T-helper 1 cell treated with Interleukin-12 subunit alpha and Interleukin-12 subunit beta and Interleukin-4 antibody, amounts not matched to agents 30 ng/mL and 1 ng/mL, for 36 hours (primary cell): ENCODE measurements around the gene SNAI3. TPM values are rescaled to one million over a fixed set of nuclear protein-coding genes. Genes with fewer than 3 reads are reported as not detected.

Experiments used
- intact Hi-C: fragments of 100-400 bp; cut with micrococcal nuclease; formaldehyde crosslinking; loops from one replicate; pipeline ENCODE4 v1.15.1; 2024
- total RNA-seq: library from RNA; stranded (reverse); gene quantifications from 2 replicates; pipeline ENCODE4 v1.2.3, GENCODE V29; 2022

SNAI3 gene
- total RNA-seq, 1 donor from 2014 or later, result 12.1 TPM

DNA sequence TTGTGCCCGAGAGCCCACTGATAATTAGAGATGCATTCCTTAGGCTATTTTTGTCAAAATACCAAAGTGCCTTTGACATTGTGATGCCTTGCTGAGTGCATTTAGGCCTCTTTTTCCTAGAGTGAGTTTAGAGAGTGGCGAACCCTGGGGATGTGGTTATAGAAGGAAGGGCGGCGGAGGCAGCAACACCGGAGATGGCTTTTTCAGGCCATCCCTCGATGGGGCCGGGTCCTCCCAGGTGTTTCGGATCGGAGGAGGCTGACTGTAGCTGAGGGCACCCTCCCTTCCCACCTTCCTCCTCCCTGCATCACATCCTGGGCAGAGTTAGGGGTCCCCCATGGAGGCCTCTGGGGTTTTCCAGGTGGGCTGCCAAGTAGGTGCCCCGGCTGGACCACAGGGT, 6.6 kb upstream of the SNAI3 start:
- intact Hi-C loops, result no loop called here

- intact Hi-C loops, result no loop called here
These were observed 5.7 kb upstream of the SNAI3 start for GRCh38 chr16:88691924-88692560.

DNA sequence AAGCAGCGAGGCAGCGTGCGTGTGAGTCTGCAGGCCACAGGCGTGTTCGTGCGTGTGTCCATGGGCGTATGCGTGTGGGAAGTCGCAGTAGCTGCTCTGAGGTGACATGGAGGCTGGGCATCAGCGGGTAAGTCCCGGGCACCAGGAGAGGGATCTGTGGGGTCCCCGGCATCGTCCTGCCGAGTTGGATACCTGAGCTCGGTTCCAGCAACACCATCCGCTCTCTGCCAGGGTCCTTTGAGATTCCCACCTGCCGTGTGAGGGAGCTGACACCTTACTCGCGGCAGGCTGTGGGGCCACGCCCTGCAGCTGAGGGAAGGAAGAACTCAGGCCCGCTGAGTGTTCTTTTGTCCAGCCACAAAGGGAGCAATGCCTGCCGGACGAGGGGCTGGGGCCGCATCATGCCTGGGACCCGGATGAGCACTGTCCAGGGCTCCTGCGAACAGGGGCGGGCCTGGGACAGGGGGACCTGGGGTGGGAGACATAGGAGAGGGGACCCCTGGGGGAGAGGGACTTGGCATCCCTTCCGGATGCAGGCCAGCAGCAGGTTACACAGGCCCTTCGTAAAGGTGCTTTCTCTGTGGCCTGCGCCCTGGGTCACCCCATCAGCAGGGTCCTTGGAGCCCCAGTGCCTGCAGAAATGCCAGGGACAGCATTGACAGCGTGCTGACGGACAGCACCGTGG, 5.0 kb upstream of the SNAI3 start:
- intact Hi-C loops, result no loop called here

GRCh38 chr16:88690341-88691128, 4.2 kb upstream of the SNAI3 start:
- intact Hi-C loops, result no loop called here

- intact Hi-C loops, result no loop called here
These were observed 1.9 kb upstream of the SNAI3 start for GRCh38 chr16:88688013-88688778.

GRCh38 chr16:88687676-88688012, 1.3 kb upstream of the SNAI3 start:
- intact Hi-C loops, result no loop called here

- intact Hi-C loops, result no loop called here
These were observed 908 bp upstream of the SNAI3 start for GRCh38 chr16:88687254-88687576.

GRCh38 chr16:88686062-88686438, 257 bp downstream of the SNAI3 start:
- intact Hi-C loops, result loop anchor here (1.0 kb wide), 5 partner anchors 15 to 116 kb away; partner anchors contain the start of genes CTU2, CYBA, MVD and RNF166

GRCh38 chr16:88685156-88686061, 898 bp downstream of the SNAI3 start:
- intact Hi-C loops, result loop anchor here (1.0 kb wide), 5 partner anchors 16 to 115 kb away; partner anchors contain the start of genes CTU2, CYBA, MVD and RNF166

- intact Hi-C loops, result no loop called here
These were observed 1.6 kb downstream of the SNAI3 start for GRCh38 chr16:88684569-88685155.

DNA sequence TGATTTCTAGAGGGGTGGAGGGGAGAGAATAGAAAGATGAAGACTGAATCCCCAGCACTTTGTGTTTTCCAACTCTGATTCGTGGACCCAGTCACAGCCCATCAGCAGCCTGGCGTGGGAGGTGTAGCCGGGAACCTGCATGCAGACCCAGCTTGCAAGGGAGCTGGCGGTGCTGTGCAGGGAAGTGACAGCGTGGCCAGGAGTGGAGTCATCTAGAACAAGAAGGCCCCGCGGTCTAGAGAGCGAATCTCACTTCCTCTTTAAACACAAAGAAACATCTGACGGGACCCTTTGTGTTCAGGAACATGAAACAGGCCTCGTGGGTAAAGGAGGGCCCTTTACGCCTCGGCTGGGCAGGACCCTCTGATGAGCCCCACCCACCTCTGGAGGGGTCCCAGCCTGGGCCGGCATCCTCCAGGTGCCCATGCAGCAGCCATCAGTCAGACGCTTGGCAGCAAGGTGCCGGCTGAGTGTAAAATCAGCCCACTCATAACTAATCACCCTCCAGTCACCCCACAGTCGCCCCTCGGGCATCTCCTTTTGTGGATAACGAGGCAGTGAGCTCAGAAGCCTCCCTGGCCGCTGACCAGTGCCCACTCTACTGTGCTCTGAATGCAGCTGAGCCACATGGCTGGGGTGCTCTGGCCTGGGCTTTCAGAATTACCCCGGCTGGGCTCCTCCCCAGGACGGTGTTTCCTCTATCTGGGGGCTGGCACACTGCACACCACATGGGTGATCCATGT, 4.4 kb downstream of the SNAI3 start:
- intact Hi-C loops, result loop anchor here (1.0 kb wide), 2 partner anchors 31 to 99 kb away; partner anchors contain the start of gene CYBA

DNA sequence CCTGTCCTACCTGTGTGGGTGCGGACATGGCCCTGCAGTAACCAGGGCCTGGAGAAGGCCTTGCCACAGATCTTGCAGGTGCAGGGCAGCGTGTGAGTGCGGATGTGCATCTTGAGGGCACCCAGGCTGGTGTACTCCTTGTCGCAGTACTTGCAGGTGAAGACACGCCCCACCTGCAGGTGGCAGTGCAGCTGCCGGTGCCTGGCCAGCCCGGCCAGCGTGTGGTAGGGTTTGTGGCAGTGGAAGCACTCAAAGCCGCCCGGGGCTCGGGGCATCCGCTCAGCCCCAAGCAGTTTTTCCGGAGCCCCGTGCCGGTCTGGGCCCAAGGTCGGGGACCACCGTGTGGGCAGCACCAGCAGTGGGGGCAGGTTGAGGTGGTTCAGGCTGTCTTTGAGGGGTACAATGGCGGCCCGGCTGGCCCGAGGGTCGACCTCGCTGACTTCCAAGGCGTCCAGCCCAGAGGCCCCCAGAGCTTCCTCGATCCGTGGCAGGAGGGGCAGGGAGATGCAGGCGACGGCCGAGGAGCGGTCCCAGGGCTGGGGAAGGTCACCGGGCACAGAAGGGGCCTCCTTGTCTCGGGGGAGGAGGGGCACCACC, 5.1 kb downstream of the SNAI3 start:
- intact Hi-C loops, result loop anchor here (1.0 kb wide), 2 partner anchors 30 to 100 kb away; partner anchors contain the start of gene CYBA

GRCh38 chr16:88680554-88681083, 5.7 kb downstream of the SNAI3 start:
- intact Hi-C loops, result loop anchor here (1.0 kb wide), 2 partner anchors 29 to 101 kb away; partner anchors contain the start of gene CYBA

DNA sequence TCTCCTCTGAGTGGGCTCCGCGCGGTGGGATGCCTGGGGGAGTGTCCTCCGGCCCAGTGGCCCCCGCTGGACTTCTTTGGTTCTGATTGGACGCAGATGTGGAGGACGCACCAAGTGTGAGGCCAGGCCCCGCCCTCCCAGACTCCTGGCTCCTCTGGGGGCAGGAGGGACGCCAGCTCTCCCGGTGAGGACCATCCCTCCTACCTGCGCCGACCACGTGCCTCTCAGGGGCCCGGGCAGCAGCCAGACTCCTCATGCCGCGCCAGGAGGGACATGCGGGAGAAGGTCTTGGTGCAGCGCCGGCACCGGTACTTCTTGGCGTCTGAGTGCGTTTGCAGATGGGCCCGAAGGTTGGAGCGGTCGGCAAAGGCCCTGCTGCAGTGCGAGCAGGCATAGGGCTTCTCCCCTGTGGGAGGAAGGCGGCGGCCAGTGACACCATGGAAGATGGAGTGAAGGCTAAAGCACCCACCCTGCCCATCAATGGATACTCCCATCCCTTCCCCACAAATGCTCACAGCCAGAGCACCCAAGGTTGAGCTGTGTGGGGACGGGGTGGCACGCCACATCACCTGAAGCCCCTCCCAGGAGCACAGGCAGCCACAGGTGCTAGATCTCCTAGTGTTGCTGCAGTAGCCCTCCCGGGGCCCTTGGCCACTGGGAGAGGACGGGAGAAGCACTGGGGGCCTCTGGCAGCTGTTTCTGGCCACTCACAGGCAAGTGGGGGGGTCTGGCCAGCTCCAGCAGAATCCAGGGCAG, 7.9 kb downstream of the SNAI3 start:
- intact Hi-C loops, result no loop called here

DNA sequence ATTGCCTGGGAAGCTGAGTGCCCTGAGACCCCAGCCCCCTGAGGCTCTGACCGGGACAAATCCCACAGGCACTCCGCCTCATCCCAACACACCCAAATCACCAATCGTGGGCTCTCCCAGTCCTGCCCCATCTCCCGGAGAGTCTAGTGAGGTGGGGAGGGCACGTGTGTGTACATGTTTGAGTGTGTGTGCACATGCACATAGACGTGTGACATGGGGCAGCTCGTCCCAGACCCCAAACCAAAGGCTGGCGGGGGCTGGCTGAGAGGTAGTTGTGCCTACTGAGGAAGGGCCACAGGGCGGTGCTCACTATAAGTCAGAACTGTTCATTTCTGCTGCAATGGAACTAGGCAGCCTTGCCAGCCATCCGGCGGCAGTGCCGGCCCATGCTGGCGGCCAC, 8.6 kb downstream of the SNAI3 start:
- intact Hi-C loops, result no loop called here

GRCh38 chr16:88676502-88677242, 9.6 kb downstream of the SNAI3 start:
- intact Hi-C loops, result no loop called here

GRCh38 chr16:88673716-88674379, 12.5 kb downstream of the SNAI3 start:
- intact Hi-C loops, result no loop called here
